ENCODE results near the gene LRRTM4. TPM values are rescaled to one million over a fixed set of nuclear protein-coding genes. Genes with fewer than 3 reads are reported as not detected.

LRRTM4 gene
- total RNA-seq, 1 experiment from 2014 or later, result 0.23 TPM

DNA sequence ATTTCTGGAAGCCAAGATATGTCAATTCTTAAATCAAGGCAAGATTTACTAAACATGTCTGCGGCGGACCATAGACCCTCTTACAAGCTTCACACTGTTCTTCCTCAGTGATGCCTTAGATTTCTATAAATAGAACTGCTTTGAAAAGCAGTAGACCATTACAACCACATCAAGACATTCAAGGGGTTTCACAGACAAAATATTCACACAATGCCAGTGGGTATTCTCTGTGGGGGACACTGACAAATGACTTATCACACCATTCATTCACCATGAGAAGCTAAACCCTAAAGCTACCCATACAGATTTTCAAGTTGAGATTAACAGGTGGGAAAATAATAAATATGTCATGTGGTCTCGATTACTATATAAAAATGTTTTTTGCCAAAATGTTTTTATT, 15.9 kb upstream of the LRRTM4 start:
- ChIA-PET CTCF (no interaction called here), POLR2A (interaction anchor here (0.6 kb wide), 1 partner anchor 12 kb away, joined by 4 read pairs; no protein-coding TSS in a partner anchor)
- Histone ChIP-seq H3K4me3 (ENCODE audit: low read depth in 2 of 2, low read length in 2 of 2) (no peak overlapping the region), H3K36me3 (ENCODE audit: control insufficient read depth, insufficient read depth, low read length) (no peaks in the 10 kb centered on the region), H3K4me1 (ENCODE audit: control insufficient read depth, insufficient read depth, low read length) (no peaks in the 10 kb centered on the region), H3K27ac (ENCODE audit: low read length) (no peak overlapping the region), H3K27me3 (ENCODE audit: control insufficient read depth, insufficient read depth, low read length) (no peaks in the 10 kb centered on the region), H3K9me3 (ENCODE audit: control insufficient read depth, insufficient read depth, low read depth, low read length) (no peaks in the 10 kb centered on the region)
- TF ChIP-seq CTCF (IDR thresholded peaks at IDR 0.05), result no peak
- TF ChIP-seq POLR2AphosphoS5 (IDR thresholded peaks at IDR 0.05; ENCODE audit: low read depth, low read length), result no peak
- TF ChIP-seq SIN3A (IDR thresholded peaks at IDR 0.05; ENCODE audit: borderline replicate concordance, insufficient read depth, low read depth, low read length), result no peak
- TF ChIP-seq, protein P1, sequence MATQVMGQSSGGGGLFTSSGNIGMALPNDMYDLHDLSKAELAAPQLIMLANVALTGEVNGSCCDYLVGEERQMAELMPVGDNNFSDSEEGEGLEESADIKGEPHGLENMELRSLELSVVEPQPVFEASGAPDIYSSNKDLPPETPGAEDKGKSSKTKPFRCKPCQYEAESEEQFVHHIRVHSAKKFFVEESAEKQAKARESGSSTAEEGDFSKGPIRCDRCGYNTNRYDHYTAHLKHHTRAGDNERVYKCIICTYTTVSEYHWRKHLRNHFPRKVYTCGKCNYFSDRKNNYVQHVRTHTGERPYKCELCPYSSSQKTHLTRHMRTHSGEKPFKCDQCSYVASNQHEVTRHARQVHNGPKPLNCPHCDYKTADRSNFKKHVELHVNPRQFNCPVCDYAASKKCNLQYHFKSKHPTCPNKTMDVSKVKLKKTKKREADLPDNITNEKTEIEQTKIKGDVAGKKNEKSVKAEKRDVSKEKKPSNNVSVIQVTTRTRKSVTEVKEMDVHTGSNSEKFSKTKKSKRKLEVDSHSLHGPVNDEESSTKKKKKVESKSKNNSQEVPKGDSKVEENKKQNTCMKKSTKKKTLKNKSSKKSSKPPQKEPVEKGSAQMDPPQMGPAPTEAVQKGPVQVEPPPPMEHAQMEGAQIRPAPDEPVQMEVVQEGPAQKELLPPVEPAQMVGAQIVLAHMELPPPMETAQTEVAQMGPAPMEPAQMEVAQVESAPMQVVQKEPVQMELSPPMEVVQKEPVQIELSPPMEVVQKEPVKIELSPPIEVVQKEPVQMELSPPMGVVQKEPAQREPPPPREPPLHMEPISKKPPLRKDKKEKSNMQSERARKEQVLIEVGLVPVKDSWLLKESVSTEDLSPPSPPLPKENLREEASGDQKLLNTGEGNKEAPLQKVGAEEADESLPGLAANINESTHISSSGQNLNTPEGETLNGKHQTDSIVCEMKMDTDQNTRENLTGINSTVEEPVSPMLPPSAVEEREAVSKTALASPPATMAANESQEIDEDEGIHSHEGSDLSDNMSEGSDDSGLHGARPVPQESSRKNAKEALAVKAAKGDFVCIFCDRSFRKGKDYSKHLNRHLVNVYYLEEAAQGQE (IDR thresholded peaks at IDR 0.05; ENCODE audit: insufficient read depth in 1 of 2, low read depth in 2 of 2, low read length in 1 of 2), result no peak
- no peak for TF ChIP-seq TCF7L2 (IDR thresholded peaks at IDR 0.05; ENCODE audit: low read depth, low read length)
- no peak for DNase-seq (ENCODE audit: low read depth, low spot score)
- ATAC-seq, result no peak
- no TSS peak for BruUV-seq (replicated peaks)
- intact Hi-C loops (cut with micrococcal nuclease; ENCODE audit: unreplicated experiment), result no loop called here
- in situ Hi-C loops (cut with HindIII; ENCODE audit: low pct_unique_long_range_greater_than_20kb, low sequenced_read_pairs), result no loop called here

DNA sequence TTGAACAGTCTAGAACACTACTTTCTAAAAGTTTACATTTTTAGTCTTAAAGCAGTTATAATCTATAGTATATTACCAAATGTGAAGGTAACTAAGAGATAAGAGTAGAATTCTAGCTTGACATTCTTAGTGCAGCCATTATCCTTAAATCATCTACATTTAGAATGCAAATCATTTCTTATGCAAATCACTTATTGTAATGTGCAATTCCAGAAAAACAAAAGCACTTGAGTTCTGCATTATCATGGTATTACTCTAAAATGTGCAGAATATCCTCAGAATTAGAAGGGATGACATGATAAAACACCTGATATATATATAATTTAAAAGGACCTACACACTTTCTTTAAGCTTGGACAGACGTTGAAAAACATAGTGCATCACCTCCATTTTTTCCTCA, 712 bp upstream of the LRRTM4 start:
- H3K9me3 ChIP-seq (ENCODE audit: control insufficient read depth, insufficient read depth, low read depth, low read length), result no peaks in the 10 kb centered on the region

GRCh38 chr2:77521548-77521891, 656 bp downstream of the LRRTM4 start:
- Histone ChIP-seq H3K9me3 (ENCODE audit: control insufficient read depth, insufficient read depth, low read depth, low read length) (no peaks in the 10 kb centered on the region), H3K4me1 (ENCODE audit: control insufficient read depth, insufficient read depth, low read length) (no peaks in the 10 kb centered on the region), H3K27ac (ENCODE audit: low read length) (no peak overlapping the region), H3K27me3 (ENCODE audit: control insufficient read depth, insufficient read depth, low read length) (no peaks in the 10 kb centered on the region), H3K4me3 (ENCODE audit: low read depth in 2 of 2, low read length in 2 of 2) (no peak overlapping the region), H3K36me3 (ENCODE audit: control insufficient read depth, insufficient read depth, low read length) (no peaks in the 10 kb centered on the region)
- no TSS peak for BruUV-seq (replicated peaks)
- no peak for ATAC-seq
- TF ChIP-seq CTCF (IDR thresholded peaks at IDR 0.05), result no peak
- TF ChIP-seq POLR2AphosphoS5 (IDR thresholded peaks at IDR 0.05; ENCODE audit: low read depth, low read length), result no peak
- TF ChIP-seq SIN3A (IDR thresholded peaks at IDR 0.05; ENCODE audit: borderline replicate concordance, insufficient read depth, low read depth, low read length), result no peak
- no peak for TF ChIP-seq TCF7L2 (IDR thresholded peaks at IDR 0.05; ENCODE audit: low read depth, low read length)
- TF ChIP-seq, protein P1 (IDR thresholded peaks at IDR 0.05; ENCODE audit: insufficient read depth in 1 of 2, low read depth in 2 of 2, low read length in 1 of 2), result no peak
- intact Hi-C loops (cut with micrococcal nuclease; ENCODE audit: unreplicated experiment) (no loop called here), in situ Hi-C loops (cut with HindIII; ENCODE audit: low pct_unique_long_range_greater_than_20kb, low sequenced_read_pairs) (no loop called here)
- no peak for DNase-seq (ENCODE audit: low read depth, low spot score)
- ChIA-PET CTCF (no interaction called here), POLR2A (no interaction called here)

More for the DNA sequence above, 712 bp upstream of the LRRTM4 start:
- H3K4me1 ChIP-seq (ENCODE audit: control insufficient read depth, insufficient read depth, low read length), result no peaks in the 10 kb centered on the region
- TF ChIP-seq POLR2AphosphoS5 (IDR thresholded peaks at IDR 0.05; ENCODE audit: low read depth, low read length), result no peak
- H3K36me3 ChIP-seq (ENCODE audit: control insufficient read depth, insufficient read depth, low read length), result no peaks in the 10 kb centered on the region
- POLR2A ChIA-PET, result no interaction called here
- no peaks in the 10 kb centered on the region for H3K27me3 ChIP-seq (ENCODE audit: control insufficient read depth, insufficient read depth, low read length)
- no peak overlapping the region for H3K27ac ChIP-seq (ENCODE audit: low read length)
- no peak overlapping the region for H3K4me3 ChIP-seq (ENCODE audit: low read depth in 2 of 2, low read length in 2 of 2)
- in situ Hi-C loops (cut with HindIII; ENCODE audit: low pct_unique_long_range_greater_than_20kb, low sequenced_read_pairs), result no loop called here
- DNase-seq (ENCODE audit: low read depth, low spot score), result no peak
- intact Hi-C loops (cut with micrococcal nuclease; ENCODE audit: unreplicated experiment), result no loop called here
- CTCF ChIA-PET, result no interaction called here
- BruUV-seq (replicated peaks), result no TSS peak
- no peak for ATAC-seq
